IMR-90 (cell line): Measurements from ENCODE around the gene FAM20C. TPM values are rescaled to one million over a fixed set of nuclear protein-coding genes. Genes with fewer than 3 reads are reported as not detected.

Experiments used
- ATAC-seq: fragments of 200-7000 bp; cut with Tn5 transposase; 2 replicates; pipeline ENCODE4 v1.9.1; 2020; ENCODE audit warnings: low read depth, mild to moderate bottlenecking, moderate library complexity
- BruUV-seq: library from RNA; stranded (reverse); fragments of 400-500 nt; replicated peaks from 2 replicates; lab custom pipeline; 2021; lab: Mats Ljungman, UMichigan
- CTCF ChIA-PET: fragments of 300-600 bp; formaldehyde crosslinking; extraction: SDS; loops from one replicate; lab custom pipeline; 2021; ENCODE audit warnings: antibody characterized with exemption; lab: Yijun Ruan, JAX
- POLR2A ChIA-PET: fragments of 300-600 bp; sonication (Branson Sonifier 250); formaldehyde crosslinking; loops from one replicate; lab custom pipeline; 2022; ENCODE audit warnings: antibody characterized with exemption; ENCODE audit not compliant: unreplicated experiment; lab: Charles Lee
- DNase-seq: peaks from one replicate; pipeline ENCODE4 v3.0.0; 2013
- H2AFZ ChIP-seq: replicated peaks from 2 replicates; pipeline ENCODE3; 2013; ENCODE audit warnings: low read length, mild to moderate bottlenecking; ENCODE audit not compliant: poor library complexity
- H2AK5ac ChIP-seq: 2 replicates; pipeline ENCODE4 v1.6.1; 2013; ENCODE audit warnings: low read depth, low read length, inconsistent platforms
- H2AK9ac ChIP-seq: replicated peaks from 2 replicates; pipeline ENCODE3; 2013; ENCODE audit warnings: mild to moderate bottlenecking, low read depth, low read length, moderate library complexity; ENCODE audit not compliant: poor library complexity
- H2BK120ac ChIP-seq: 2 replicates; pipeline ENCODE4 v1.6.1; 2013; ENCODE audit warnings: low read depth, low read length, inconsistent platforms
- H2BK15ac ChIP-seq: 3 replicates; pipeline ENCODE4 v1.6.1; 2013; ENCODE audit warnings: low read depth, low read length, inconsistent platforms
- H2BK20ac ChIP-seq: 2 replicates; pipeline ENCODE4 v1.6.1; 2013; ENCODE audit warnings: low read depth, mild to moderate bottlenecking, inconsistent platforms, low read length, moderate library complexity
- H2BK5ac ChIP-seq: 2 replicates; pipeline ENCODE4 v1.6.1; 2013; ENCODE audit warnings: mild to moderate bottlenecking, low read depth, low read length, inconsistent platforms; ENCODE audit not compliant: poor library complexity, severe bottlenecking
- H3K14ac ChIP-seq: replicated peaks from 2 replicates; pipeline ENCODE4 v1.6.1; 2013; ENCODE audit warnings: low read depth, low read length, inconsistent platforms
- H3K18ac ChIP-seq: 2 replicates; pipeline ENCODE4 v1.6.1; 2013; ENCODE audit warnings: low read depth, low read length, control low read depth
- H3K23ac ChIP-seq: 2 replicates; pipeline ENCODE4 v1.6.1; 2013; ENCODE audit warnings: low read depth, low read length, inconsistent platforms
- H3K27ac ChIP-seq: 2 replicates; pipeline ENCODE4 v1.5.1; 2013; ENCODE audit warnings: mild to moderate bottlenecking, control low read depth, low read length; ENCODE audit not compliant: insufficient read depth
- H3K27me3 ChIP-seq: 2 replicates; pipeline ENCODE4 v1.6.1; 2013; ENCODE audit warnings: low read length; ENCODE audit not compliant: control insufficient read depth, insufficient read depth
- H3K36me3 ChIP-seq: 2 replicates; pipeline ENCODE4 v1.6.1; 2013; ENCODE audit warnings: low read length, mixed read lengths; ENCODE audit not compliant: control insufficient read depth, insufficient read depth
- H3K4ac ChIP-seq: 2 replicates; pipeline ENCODE4 v1.6.1; 2013; ENCODE audit warnings: low read depth, low read length, inconsistent platforms
- H3K4me1 ChIP-seq: 2 replicates; pipeline ENCODE4 v1.6.1; 2013; ENCODE audit warnings: low read length, mixed read lengths; ENCODE audit not compliant: control insufficient read depth, insufficient read depth
- H3K4me2 ChIP-seq: 2 replicates; pipeline ENCODE4 v1.6.1; 2013; ENCODE audit warnings: low read depth, mild to moderate bottlenecking, control low read depth, low read length, moderate library complexity
- H3K4me3 ChIP-seq: 2 replicates; pipeline ENCODE4 v1.5.1; 2013; ENCODE audit warnings: low read depth, mild to moderate bottlenecking, control low read depth, low read length, moderate library complexity; ENCODE audit not compliant: insufficient read depth
- H3K56ac ChIP-seq: 2 replicates; pipeline ENCODE4 v1.6.1; 2013; ENCODE audit warnings: low read length, inconsistent platforms; ENCODE audit not compliant: insufficient read depth; ENCODE audit errors: extremely low read depth
- H3K79me1 ChIP-seq, 2 experiments: 2 replicates each; pipeline ENCODE4 v1.6.1; 2013; ENCODE audit warnings: low read length in 2 of 2, inconsistent platforms in 1 of 2, low read depth in 1 of 2
- H3K9ac ChIP-seq: 2 replicates; pipeline ENCODE4 v1.6.1; 2013; ENCODE audit warnings: low read depth, low read length, control low read depth
- H3K9me1 ChIP-seq: 2 replicates; pipeline ENCODE4 v1.6.1; 2013; ENCODE audit warnings: low read length, inconsistent platforms; ENCODE audit not compliant: insufficient read depth
- H3K9me3 ChIP-seq: 2 replicates; pipeline ENCODE4 v1.6.1; 2013; ENCODE audit warnings: low read length; ENCODE audit not compliant: control insufficient read depth, insufficient read depth
- H4K20me1 ChIP-seq: 2 replicates; pipeline ENCODE4 v1.6.1; 2013; ENCODE audit warnings: low read length, inconsistent platforms; ENCODE audit not compliant: insufficient read depth
- H4K5ac ChIP-seq: 2 replicates; pipeline ENCODE4 v1.6.1; 2013; ENCODE audit warnings: mild to moderate bottlenecking, low read depth, low read length, control low read depth
- H4K8ac ChIP-seq, 2 experiments: 2 replicates each; pipeline ENCODE4 v1.6.1; 2013; ENCODE audit warnings: low read depth in 2 of 2, low read length in 2 of 2, control low read depth in 1 of 2, inconsistent platforms in 1 of 2
- H4K91ac ChIP-seq: 2 replicates; pipeline ENCODE4 v1.6.1; 2013; ENCODE audit warnings: low read depth, low read length, inconsistent platforms; ENCODE audit not compliant: insufficient read depth
- CEBPB ChIP-seq: IDR thresholded peaks from 2 replicates; pipeline ENCODE4 v1.6.1; 2012; ENCODE audit warnings: low read depth, low read length, improper control_type of control experiment
- ELK1 ChIP-seq: fragments of 150-350 bp; IDR thresholded peaks from 2 replicates; pipeline ENCODE4 v1.6.1; 2016; ENCODE audit warnings: low read depth, mild to moderate bottlenecking, low read length, moderate library complexity, borderline replicate concordance
- MAFK ChIP-seq: IDR thresholded peaks from 2 replicates; pipeline ENCODE4 v1.6.1; 2012; ENCODE audit warnings: low read depth, low read length, improper control_type of control experiment
- MAZ ChIP-seq: IDR thresholded peaks from 2 replicates; pipeline ENCODE4 v1.6.1; 2012; ENCODE audit warnings: low read depth, mild to moderate bottlenecking, low read length, improper control_type of control experiment, moderate library complexity, borderline replicate concordance
- MXI1 ChIP-seq: IDR thresholded peaks from 2 replicates; pipeline ENCODE4 v1.6.1; 2012; ENCODE audit warnings: low read depth, mild to moderate bottlenecking, low read length, moderate library complexity, borderline replicate concordance
- RAD21 ChIP-seq: IDR thresholded peaks from 2 replicates; pipeline ENCODE4 v1.6.1; 2012; ENCODE audit warnings: low read length, improper control_type of control experiment
- RCOR1 ChIP-seq: IDR thresholded peaks from 2 replicates; pipeline ENCODE4 v1.6.1; 2012; ENCODE audit warnings: mild to moderate bottlenecking, low read length, improper control_type of control experiment; ENCODE audit not compliant: insufficient replicate concordance
- RFX5 ChIP-seq: IDR thresholded peaks from 2 replicates; pipeline ENCODE4 v1.8.0; 2012; ENCODE audit warnings: low read depth, mild to moderate bottlenecking, low read length, moderate library complexity
- SMC3 ChIP-seq: fragments of 150-350 bp; IDR thresholded peaks from 2 replicates; pipeline ENCODE4 v1.6.1; 2016; ENCODE audit warnings: low read depth, mild to moderate bottlenecking, antibody characterized with exemption, low read length, moderate library complexity
- USF2 ChIP-seq: fragments of 150-350 bp; IDR thresholded peaks from 2 replicates; pipeline ENCODE4 v1.6.1; 2017; ENCODE audit warnings: mild to moderate bottlenecking, antibody characterized with exemption, low read length, low read depth
- WGBS, 2 experiments: methylation state at CpG; one replicate each; pipeline versions ENCODE4 v1.1.5 to v1.1.7; 2013; ENCODE audit warnings: missing lambda C conversion rate in 2 of 2; ENCODE audit not compliant: insufficient read length in 1 of 2; ENCODE audit errors: extremely low coverage in 2 of 2; 5-methylcytosine and 5-hydroxymethylcytosine counted together
- dilution Hi-C: fragments of 300-500 bp; cut with HindIII; formaldehyde crosslinking; loops from one replicate; pipeline ENCODE4 v1.14.3; 2018; ENCODE audit warnings: low sequenced_read_pairs; ENCODE audit not compliant: unreplicated experiment
- in situ Hi-C: fragments of 300-500 bp; cut with MboI; formaldehyde crosslinking; loops from 3 replicates; pipeline ENCODE4 v1.14.3; 2019; ENCODE audit warnings: low sequenced_read_pairs, inconsistent platforms, mixed read lengths
- intact Hi-C: fragments of 100-400 bp; cut with micrococcal nuclease; formaldehyde crosslinking; loops from 2 replicates; pipeline ENCODE4 v1.10.0; 2022
- polyA plus RNA-seq, 3 experiments: library from polyadenylated mRNA; depleted of rRNA; stranded (reverse); fragments of >200 nt; gene quantifications; 2 replicates each; pipeline ENCODE4 v1.2.3, GENCODE V29; 2012; ENCODE audit warnings: low replicate concordance in 1 of 3
- total RNA-seq: library from RNA; depleted of rRNA; stranded (reverse); fragments of >200 nt; gene quantifications from 2 replicates; pipeline ENCODE4 v1.2.3, GENCODE V29; 2012

FAM20C gene
- total and polyA plus RNA-seq, 2 of the 4 experiments (the other 2 are of a cell fraction): 7.7 to 36.6 TPM

DNA sequence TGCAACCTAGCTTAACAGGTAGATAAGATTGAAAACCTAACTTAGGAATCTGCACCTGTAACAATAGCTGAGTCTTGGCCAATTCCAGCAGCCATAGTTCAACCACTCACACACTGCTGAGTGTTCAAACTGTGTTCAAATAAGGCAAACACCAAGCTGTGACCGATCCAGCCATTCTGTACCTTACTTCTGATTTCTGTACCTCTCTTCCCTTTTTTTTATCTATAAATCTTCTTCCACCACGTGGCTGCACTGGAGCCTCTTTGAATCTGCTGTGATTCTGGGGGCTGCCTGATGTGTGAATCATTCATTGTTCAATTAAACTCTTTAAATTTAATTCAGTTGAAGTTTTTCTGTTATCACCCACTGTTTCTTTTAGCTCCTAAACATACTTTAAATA, 81.9 kb downstream of the FAM20C start:
- no peak overlapping the region for H4K91ac ChIP-seq
- ATAC-seq (no peak), DNase-seq (no peak)
- no peak overlapping the region for H2BK20ac ChIP-seq
- H2AFZ ChIP-seq: no peak overlapping the region
- no peak overlapping the region for H3K9ac ChIP-seq
- in situ Hi-C loops: no loop called here
- dilution Hi-C loops: no loop called here
- no peak overlapping the region for H3K4me2 ChIP-seq
- TF ChIP-seq CEBPB (no peak), RCOR1 (no peak), MAZ (no peak), ELK1 (no peak), SMC3 (no peak), USF2 (no peak), RAD21 (no peak), MAFK (no peak), MXI1 (no peak), RFX5 (no peak)
- H3K23ac ChIP-seq: no peak overlapping the region
- no peaks in the 10 kb centered on the region for H3K79me1 ChIP-seq
- H2BK120ac ChIP-seq: no peak overlapping the region
- 56% methylated on average over 1 of the region's 2 CpGs; no CpG with 5 or more reads in 1 of the 2 experiments for WGBS, 2 experiments
- H3K56ac ChIP-seq: no peak overlapping the region
- CTCF ChIA-PET: no interaction called here
- no peak overlapping the region for H3K14ac ChIP-seq
- H2BK15ac ChIP-seq: no peak overlapping the region
- no peak overlapping the region for H2AK5ac ChIP-seq
- H3K4me1 ChIP-seq: no peaks in the 10 kb centered on the region
- H2BK5ac ChIP-seq: no peak overlapping the region
- H2AK9ac ChIP-seq: no peak overlapping the region
- POLR2A ChIA-PET: no interaction called here
- no peaks in the 10 kb centered on the region for H4K20me1 ChIP-seq
- no peak overlapping the region for H3K4me3 ChIP-seq
- H4K5ac ChIP-seq: no peak overlapping the region
- peaks cover 8% of the 10 kb centered on the region for H3K27me3 ChIP-seq
- H3K9me1 ChIP-seq: no peaks in the 10 kb centered on the region
- no peak overlapping the region for H3K18ac ChIP-seq
- H3K4ac ChIP-seq: no peak overlapping the region
- H4K8ac ChIP-seq: no peak overlapping the region
- no peaks in the 10 kb centered on the region for H3K36me3 ChIP-seq
- no TSS peak for BruUV-seq
- intact Hi-C loops: no loop called here
- peaks cover 29% of the 10 kb centered on the region for H3K9me3 ChIP-seq
- no peak overlapping the region for H3K27ac ChIP-seq
